Spleen (tissue), 7 donors: ENCODE results near the gene CSH1.

Source experiments
- POLR2A ChIP-seq, 3 donors: fragments of 450-650 bp; IDR thresholded peaks; one replicate each; pipeline ENCODE4 v1.5.1; 2017; ENCODE audit warnings: antibody characterized with exemption in 3 of 3, mild to moderate bottlenecking in 1 of 3
- POLR2AphosphoS5 ChIP-seq, 3 donors: sonication (generic); formaldehyde crosslinking; IDR thresholded peaks; one replicate each; pipeline ENCODE4 v1.5.1; 2017; ENCODE audit warnings: antibody characterized with exemption in 3 of 3
- TF ChIP-seq, protein P1 (sequence below), 11 experiments: fragments of 200-600 bp in 7 of 11; fragments of 450-650 bp in 4 of 11; sonication (generic) in 4 of 11; IDR thresholded peaks in 8 of 11; conservative IDR thresholded peaks in 3 of 11; 1 replicate in 7 of 11; 2 replicates in 4 of 11; pipeline versions ENCODE4 v1.4.0 to v1.8.0; 2016 to 2021; ENCODE audit warnings: antibody characterized with exemption in 11 of 11, inconsistent platforms in 4 of 11, mild to moderate bottlenecking in 1 of 11
- donor health status: DM: no; HTN: no; CAD: no; lungs with moderate emphysema.
- donor health status: DM: no; HTN: no; CAD: no.
- donor health status: DM: no; HTN: no; CAD: no.

GRCh38 chr17:63854709-63855108 is 41.7 kb downstream of the CSH1 start:
- TF ChIP-seq, protein P1, sequence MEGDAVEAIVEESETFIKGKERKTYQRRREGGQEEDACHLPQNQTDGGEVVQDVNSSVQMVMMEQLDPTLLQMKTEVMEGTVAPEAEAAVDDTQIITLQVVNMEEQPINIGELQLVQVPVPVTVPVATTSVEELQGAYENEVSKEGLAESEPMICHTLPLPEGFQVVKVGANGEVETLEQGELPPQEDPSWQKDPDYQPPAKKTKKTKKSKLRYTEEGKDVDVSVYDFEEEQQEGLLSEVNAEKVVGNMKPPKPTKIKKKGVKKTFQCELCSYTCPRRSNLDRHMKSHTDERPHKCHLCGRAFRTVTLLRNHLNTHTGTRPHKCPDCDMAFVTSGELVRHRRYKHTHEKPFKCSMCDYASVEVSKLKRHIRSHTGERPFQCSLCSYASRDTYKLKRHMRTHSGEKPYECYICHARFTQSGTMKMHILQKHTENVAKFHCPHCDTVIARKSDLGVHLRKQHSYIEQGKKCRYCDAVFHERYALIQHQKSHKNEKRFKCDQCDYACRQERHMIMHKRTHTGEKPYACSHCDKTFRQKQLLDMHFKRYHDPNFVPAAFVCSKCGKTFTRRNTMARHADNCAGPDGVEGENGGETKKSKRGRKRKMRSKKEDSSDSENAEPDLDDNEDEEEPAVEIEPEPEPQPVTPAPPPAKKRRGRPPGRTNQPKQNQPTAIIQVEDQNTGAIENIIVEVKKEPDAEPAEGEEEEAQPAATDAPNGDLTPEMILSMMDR (IDR thresholded peaks at IDR 0.05 in 8 of 11, conservative IDR thresholded peaks at IDR 0.05 in 3 of 11) = no peak
- TF ChIP-seq POLR2AphosphoS5 (IDR thresholded peaks at IDR 0.05) = no peak
- no peak for TF ChIP-seq POLR2A (IDR thresholded peaks at IDR 0.05)
